GM19023 (cell line): ENCODE results near the gene AKAP11.
"Not testable (repeated sequence)": the region's sequence is repeated elsewhere in the genome, so short reads cannot be mapped to it uniquely, and the experiment has no call there.

Experiments
- ATAC-seq: cut with Tn5 transposase; IDR thresholded peaks from one replicate; pipeline ENCODE4 v1.9.1; 2021; ENCODE audit warnings: mild to moderate bottlenecking, moderate library complexity; ENCODE audit not compliant: unreplicated experiment

AKAP11 gene

GRCh38 chr13:42272115-42272803 is at the start of gene AKAP11:
TSS of gene AKAP11 (plus strand) at chr13:42272152. CDS start at chr13:42286349, 14,197 bp downstream.
- peak; percentile 28 for ATAC-seq

GRCh38 chr13:42223681-42224080 is 48.3 kb upstream of the AKAP11 start:
- no peak for ATAC-seq

- no peak for ATAC-seq
Measured at GRCh38 chr13:42225051-42225450, 46.9 kb upstream of the AKAP11 start.

GRCh38 chr13:42226759-42227158 is 45.2 kb upstream of the AKAP11 start:
- not testable (repeated sequence) for ATAC-seq

GRCh38 chr13:42228527-42228926 is 43.4 kb upstream of the AKAP11 start:
- ATAC-seq, result no peak

GRCh38 chr13:42229287-42229686 is 42.7 kb upstream of the AKAP11 start:
- ATAC-seq, result no peak

- no peak for ATAC-seq
Measured at GRCh38 chr13:42232671-42233070, 39.3 kb upstream of the AKAP11 start.

- no peak for ATAC-seq
Measured at GRCh38 chr13:42233726-42234125, 38.2 kb upstream of the AKAP11 start.

GRCh38 chr13:42239161-42239560 is 32.8 kb upstream of the AKAP11 start:
- ATAC-seq, result no peak

GRCh38 chr13:42239644-42240043 is 32.3 kb upstream of the AKAP11 start:
- ATAC-seq, result no peak

GRCh38 chr13:42246541-42246940 is 25.4 kb upstream of the AKAP11 start:
- ATAC-seq, result no peak

- ATAC-seq, result no peak
Measured at GRCh38 chr13:42247883-42248282, 24.1 kb upstream of the AKAP11 start.

GRCh38 chr13:42255886-42256285 is 16.1 kb upstream of the AKAP11 start:
- ATAC-seq, result no peak

- no peak for ATAC-seq
Measured at GRCh38 chr13:42258747-42259146, 13.2 kb upstream of the AKAP11 start.

GRCh38 chr13:42259515-42259914 is 12.4 kb upstream of the AKAP11 start:
- ATAC-seq, result no peak

GRCh38 chr13:42260903-42261654 is 10.9 kb upstream of the AKAP11 start:
- ATAC-seq, result no peak

- no peak for ATAC-seq
Measured at GRCh38 chr13:42266473-42266872, 5.5 kb upstream of the AKAP11 start.

GRCh38 chr13:42270160-42270856 is 1.6 kb upstream of the AKAP11 start:
- ATAC-seq, result no peak

GRCh38 chr13:42270857-42271215 is 1.1 kb upstream of the AKAP11 start:
- ATAC-seq, result no peak

GRCh38 chr13:42271337-42272114 is 426 bp upstream of the AKAP11 start:
- ATAC-seq, result peak; percentile 84

- no peak for ATAC-seq
Measured at GRCh38 chr13:42272804-42273175, 838 bp downstream of the AKAP11 start.
